Progenitor cell of endocrine pancreas (in vitro differentiated cells): Measurements from ENCODE around the gene FREY1. TPM values are rescaled to one million over a fixed set of nuclear protein-coding genes. Genes with fewer than 3 reads are reported as not detected.
A peak's percentile ranks its signal among the peaks of the same experiment; 100 is the strongest.

ENCODE experiments used
- DNase-seq: peaks from one replicate; pipeline ENCODE4 v3.0.0; 2021; ENCODE audit warnings: low spot score; ENCODE audit not compliant: unreplicated experiment
- H3K27ac Mint-ChIP-seq: 2 replicates; pipeline ENCODE4 v1.8.0; 2021; ENCODE audit warnings: mild to moderate bottlenecking, moderate library complexity, mixed read lengths
- H3K27me3 Mint-ChIP-seq: 2 replicates; pipeline ENCODE4 v1.8.0; 2021; ENCODE audit warnings: mixed read lengths
- H3K36me3 Mint-ChIP-seq: 2 replicates; pipeline ENCODE4 v1.8.0; 2022; ENCODE audit warnings: mixed read lengths; ENCODE audit not compliant: insufficient read depth
- H3K4me1 Mint-ChIP-seq: 2 replicates; pipeline ENCODE4 v1.8.0; 2021; ENCODE audit warnings: low read depth, mixed read lengths
- H3K4me3 Mint-ChIP-seq: 2 replicates; pipeline ENCODE4 v1.8.0; 2021; ENCODE audit warnings: low read depth, mild to moderate bottlenecking, moderate library complexity, mixed read lengths
- H3K9me3 Mint-ChIP-seq: 2 replicates; pipeline ENCODE4 v1.8.0; 2021; ENCODE audit warnings: low read depth, mixed read lengths
- CTCF ChIP-seq: fragments of 200-600 bp; sonication (generic); IDR thresholded peaks from one replicate; pipeline ENCODE4 v1.5.0; 2021; ENCODE audit warnings: antibody characterized with exemption, mild to moderate bottlenecking; ENCODE audit not compliant: unreplicated experiment
- total RNA-seq: library from RNA; stranded (reverse); gene quantifications from 2 replicates; pipeline ENCODE4 v1.2.1, GENCODE V29; 2021

The FREY1 gene
- total RNA-seq, 1 donor from 2014 or later = 3.7 TPM

DNA sequence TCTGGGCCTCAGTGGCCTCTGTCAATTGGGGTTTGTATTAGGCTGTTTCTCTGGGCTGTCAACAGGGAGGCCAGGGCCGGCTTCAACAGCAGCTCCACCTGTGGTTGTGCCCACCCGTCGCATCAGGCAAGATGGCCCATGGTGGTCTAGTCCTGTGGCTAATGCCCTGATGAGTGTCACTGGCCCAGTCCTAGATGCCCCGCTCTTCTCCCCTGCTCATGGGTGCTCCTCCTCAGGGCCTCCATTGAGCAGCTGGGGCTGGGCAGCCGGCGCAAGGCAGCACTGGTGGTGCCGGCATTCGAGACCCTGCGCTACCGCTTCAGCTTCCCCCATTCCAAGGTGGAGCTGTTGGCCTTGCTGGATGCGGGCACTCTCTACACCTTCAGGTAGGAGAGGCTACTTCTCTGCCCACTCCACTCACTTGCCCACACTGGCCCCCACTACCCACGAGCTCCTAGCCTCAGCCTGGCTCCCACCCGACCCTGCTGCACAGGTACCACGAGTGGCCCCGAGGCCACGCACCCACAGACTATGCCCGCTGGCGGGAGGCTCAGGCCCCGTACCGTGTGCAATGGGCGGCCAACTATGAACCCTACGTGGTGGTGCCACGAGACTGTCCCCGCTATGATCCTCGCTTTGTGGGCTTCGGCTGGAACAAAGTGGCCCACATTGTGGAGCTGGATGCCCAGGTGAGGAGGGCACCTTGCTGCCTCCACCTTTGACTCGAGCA lies 20.8 kb upstream of the FREY1 start:
- Mint-ChIP-seq H3K27ac (peak overlapping the region; percentile 89), H3K4me1 (peaks cover 4% of the 10 kb centered on the region), H3K27me3 (peaks cover 8% of the 10 kb centered on the region), H3K9me3 (no peaks in the 10 kb centered on the region), H3K36me3 (peaks cover 11% of the 10 kb centered on the region), H3K4me3 (no peak overlapping the region)
- TF ChIP-seq CTCF = no peak
- DNase-seq = no peak

GRCh38 chr11:45927332-45927683 lies 20.2 kb upstream of the FREY1 start:
- Mint-ChIP-seq H3K4me1 (peaks cover 4% of the 10 kb centered on the region), H3K4me3 (no peak overlapping the region), H3K27ac (peak overlapping the region; percentile 89), H3K27me3 (peaks cover 8% of the 10 kb centered on the region), H3K9me3 (no peaks in the 10 kb centered on the region), H3K36me3 (peaks cover 9% of the 10 kb centered on the region)
- TF ChIP-seq CTCF = no peak
- DNase-seq = no peak

DNA sequence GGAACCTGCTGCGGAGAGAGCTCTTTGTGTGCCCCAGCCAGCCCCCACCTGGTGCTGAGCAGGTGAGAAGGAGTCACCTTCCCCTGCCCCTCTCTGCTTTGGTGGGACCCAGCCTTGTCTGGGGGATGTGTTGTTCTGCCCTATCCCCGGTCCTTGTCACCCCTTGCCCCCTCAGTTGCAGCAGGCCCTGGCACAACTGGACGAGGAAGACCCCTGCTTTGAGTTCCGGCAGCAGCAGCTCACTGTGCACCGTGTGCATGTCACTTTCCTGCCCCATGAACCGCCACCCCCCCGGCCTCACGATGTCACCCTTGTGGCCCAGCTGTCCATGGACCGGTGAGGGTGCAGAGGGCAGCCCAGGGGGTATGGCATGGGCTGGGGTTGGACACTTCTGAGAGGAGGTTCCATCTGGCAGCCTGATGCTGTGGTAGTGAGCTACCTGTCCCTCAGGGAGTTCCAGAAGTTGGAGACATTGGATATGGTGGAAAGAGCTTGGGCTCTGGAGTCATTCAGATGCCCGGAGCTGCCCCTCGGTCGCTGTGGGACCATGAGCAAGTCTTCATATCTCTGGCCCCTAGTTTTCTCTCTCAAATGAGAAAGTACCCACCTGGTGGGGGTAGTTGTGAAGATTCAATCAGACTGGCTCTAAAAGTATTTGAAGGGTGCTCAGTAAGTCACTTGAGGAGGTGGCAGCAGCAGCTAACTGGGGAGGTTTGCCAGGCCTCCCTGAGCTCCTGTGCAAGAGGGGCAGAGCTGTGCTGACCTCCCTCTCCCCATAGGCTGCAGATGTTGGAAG lies 19.7 kb upstream of the FREY1 start:
- Mint-ChIP-seq H3K4me3 (no peak overlapping the region), H3K36me3 (peaks cover 8% of the 10 kb centered on the region), H3K9me3 (no peaks in the 10 kb centered on the region), H3K27me3 (peaks cover 8% of the 10 kb centered on the region), H3K27ac (peak overlapping the region; percentile 80), H3K4me1 (peaks cover 5% of the 10 kb centered on the region)
- DNase-seq = no peak
- TF ChIP-seq CTCF = no peak

DNA sequence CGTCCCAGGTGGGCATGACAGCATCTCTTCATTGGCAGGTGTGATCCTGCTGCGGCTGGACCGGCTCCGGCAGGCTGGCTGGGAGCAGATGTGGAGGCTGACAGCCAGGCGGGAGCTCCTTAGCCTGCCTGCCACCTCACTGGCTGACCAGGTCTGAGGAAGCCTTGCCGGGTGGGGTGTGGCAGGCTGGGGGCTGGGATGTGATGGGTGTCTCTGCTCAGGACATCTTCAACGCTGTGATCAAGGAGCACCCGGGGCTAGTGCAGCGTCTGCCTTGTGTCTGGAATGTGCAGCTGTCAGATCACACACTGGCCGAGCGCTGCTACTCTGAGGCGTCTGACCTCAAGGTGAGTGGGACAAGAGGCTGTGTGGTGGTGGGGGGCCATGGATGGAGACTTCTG lies 18.9 kb upstream of the FREY1 start:
- peaks cover 4% of the 10 kb centered on the region for H3K36me3 Mint-ChIP-seq
- H3K4me3 Mint-ChIP-seq = no peak overlapping the region
- no peak overlapping the region for H3K27ac Mint-ChIP-seq
- no peak for DNase-seq
- TF ChIP-seq CTCF = no peak
- H3K9me3 Mint-ChIP-seq = no peaks in the 10 kb centered on the region
- peaks cover 11% of the 10 kb centered on the region for H3K4me1 Mint-ChIP-seq
- peaks cover 8% of the 10 kb centered on the region for H3K27me3 Mint-ChIP-seq

DNA sequence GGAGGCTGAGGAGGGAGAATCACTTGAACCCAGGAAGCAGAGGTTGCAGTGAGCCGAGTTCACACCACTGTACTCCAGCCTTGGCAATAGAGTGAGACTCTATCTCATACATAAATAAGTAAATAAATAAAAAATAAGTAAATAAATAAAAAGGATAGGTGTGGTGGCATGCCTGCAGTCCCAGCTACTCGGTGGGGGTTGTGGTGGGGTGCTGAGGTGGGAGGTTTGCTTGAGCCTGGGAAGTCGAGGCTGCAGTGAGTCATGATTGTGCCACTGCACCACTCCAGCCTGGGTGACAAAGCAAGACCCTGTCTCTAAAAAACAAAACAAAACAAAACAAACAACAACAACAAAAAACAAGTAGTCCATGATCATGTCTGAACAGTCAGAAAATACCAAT lies 18.5 kb upstream of the FREY1 start:
- no peak for TF ChIP-seq CTCF
- Mint-ChIP-seq H3K36me3 (peaks cover 4% of the 10 kb centered on the region), H3K4me3 (no peak overlapping the region), H3K27ac (no peak overlapping the region), H3K27me3 (peaks cover 8% of the 10 kb centered on the region), H3K9me3 (no peaks in the 10 kb centered on the region), H3K4me1 (peaks cover 12% of the 10 kb centered on the region)
- DNase-seq = no peak
